K562 (cell line): ENCODE results near the gene IRAG1. TPM values are rescaled to one million over a fixed set of nuclear protein-coding genes. Genes with fewer than 3 reads are reported as not detected.

Source experiments
- ATAC-seq: fragments of 200-7000 bp; cut with Tn5 transposase; 3 replicates; pipeline ENCODE4 v1.9.1; 2020; ENCODE audit warnings: moderate library complexity
- BruUV-seq: library from RNA; stranded (reverse); fragments of 400-500 nt; replicated peaks from 2 replicates; lab custom pipeline; 2021; lab: Mats Ljungman, UMichigan
- CTCF ChIA-PET: fragments of 300-600 bp; formaldehyde crosslinking; extraction: SDS; loops from one replicate; lab custom pipeline; 2021; ENCODE audit warnings: low intra/inter-chr PET ratio; lab: Yijun Ruan, JAX
- POLR2A ChIA-PET: fragments of 300-600, 350-650 bp; sonication (Branson Sonifier 250); formaldehyde crosslinking; extraction: SDS; loops from one replicate; lab custom pipeline; 2021; ENCODE audit warnings: antibody characterized with exemption, inconsistent platforms; lab: Yijun Ruan, JAX
- DNase-seq, 4 experiments: peaks; one replicate each; pipeline versions ENCODE4 v3.0.0 to v3.0.0-alpha.2; 2011 to 2018; ENCODE audit warnings: low spot score in 3 of 4, mixed read lengths in 3 of 4; ENCODE audit errors: extremely low read depth in 1 of 4
- FAIRE-seq: peaks from 2 replicates; lab custom pipeline; 2011; peaks lifted over from hg19 to GRCh38; lab: Jason Lieb, UNC
- H2AFZ ChIP-seq: 2 replicates; pipeline ENCODE4 v1.6.0; 2011; ENCODE audit warnings: low read depth, low read length, control low read depth, inconsistent platforms
- H3K27ac ChIP-seq: fragments of 200-600 bp; 3 replicates; pipeline ENCODE4 v1.8.0; 2011; ENCODE audit warnings: low read depth, mild to moderate bottlenecking, control low read depth, inconsistent platforms, low read length, moderate library complexity, mixed read lengths; ENCODE audit errors: extremely low read depth
- H3K27me3 ChIP-seq, 2 experiments: fragments of 300-600 bp in 1 of 2; 2 replicates in 1 of 2; 3 replicates in 1 of 2; pipeline versions ENCODE4 v1.6.0 to v1.8.0; 2011; ENCODE audit warnings: inconsistent platforms in 2 of 2, low read length in 2 of 2, mild to moderate bottlenecking in 1 of 2, mixed read lengths in 1 of 2, moderate library complexity in 1 of 2; ENCODE audit not compliant: control insufficient read depth in 2 of 2, insufficient read depth in 2 of 2
- H3K36me3 ChIP-seq: fragments of 300-600 bp; 3 replicates; pipeline ENCODE4 v1.8.0; 2011; ENCODE audit warnings: mild to moderate bottlenecking, low read length, inconsistent platforms; ENCODE audit not compliant: control insufficient read depth, insufficient read depth
- H3K4me1 ChIP-seq, 2 experiments: fragments of 200-600 bp in 1 of 2; replicated peaks in 1 of 2; 2 replicates in 1 of 2; 3 replicates in 1 of 2; pipeline versions ENCODE4 v1.5.1 to v1.8.0; 2011; ENCODE audit warnings: inconsistent platforms in 2 of 2, low read length in 2 of 2, mild to moderate bottlenecking in 1 of 2, mixed read lengths in 1 of 2, moderate library complexity in 1 of 2; ENCODE audit not compliant: control insufficient read depth in 2 of 2, insufficient read depth in 2 of 2
- H3K4me2 ChIP-seq: 2 replicates; pipeline ENCODE4 v1.6.1; 2011; ENCODE audit warnings: low read length, control low read depth, inconsistent platforms, mixed read lengths; ENCODE audit not compliant: insufficient read depth
- H3K4me3 ChIP-seq: fragments of 200-600 bp; sonication (generic), shearing (Covaris generic); 2 replicates; pipeline ENCODE4 v1.5.1; 2016; ENCODE audit warnings: control low read depth, inconsistent platforms
- H3K79me2 ChIP-seq: fragments of 200-600 bp; 3 replicates; pipeline ENCODE4 v1.8.0; 2011; ENCODE audit warnings: low read length, inconsistent platforms; ENCODE audit not compliant: control insufficient read depth, insufficient read depth
- H3K9ac ChIP-seq, 2 experiments: 2 replicates each; pipeline versions ENCODE4 v1.6.0 to v1.6.1; 2011; ENCODE audit warnings: low read depth in 2 of 2, low read length in 2 of 2, control low read depth in 1 of 2, inconsistent platforms in 1 of 2, mild to moderate bottlenecking in 1 of 2, mixed read lengths in 1 of 2; ENCODE audit not compliant: insufficient read depth in 1 of 2
- H3K9me1 ChIP-seq: one replicate; pipeline ENCODE4 v1.6.0; 2011; ENCODE audit warnings: inconsistent platforms, mild to moderate bottlenecking, low read length, moderate library complexity; ENCODE audit not compliant: control insufficient read depth, insufficient read depth
- H3K9me3 ChIP-seq: replicated peaks from 2 replicates; pipeline ENCODE4 v1.5.1; 2011; ENCODE audit warnings: low read depth, low read length, inconsistent platforms; ENCODE audit not compliant: control insufficient read depth, insufficient read depth
- H4K20me1 ChIP-seq: replicated peaks from 2 replicates; pipeline ENCODE4 v1.6.1; 2011; ENCODE audit warnings: low read length, inconsistent platforms, mixed read lengths; ENCODE audit not compliant: control insufficient read depth, insufficient read depth
- ARID1B ChIP-seq: fragments of 450-650 bp; IDR thresholded peaks from 2 replicates; pipeline ENCODE4 v1.6.1; 2016; ENCODE audit warnings: antibody characterized with exemption, mild to moderate bottlenecking, inconsistent platforms
- BCOR ChIP-seq: fragments of 450-650 bp; IDR thresholded peaks from 2 replicates; pipeline ENCODE4 v1.6.1; 2016
- C11orf30 ChIP-seq: fragments of 450-650 bp; IDR thresholded peaks from 2 replicates; pipeline ENCODE4 v1.6.1; 2016; ENCODE audit warnings: low read depth, mild to moderate bottlenecking
- CGGBP1 ChIP-seq: fragments of 250-450 bp; sonication (Bioruptor Pico); IDR thresholded peaks from 2 replicates; pipeline ENCODE4 v1.9.0; 2021; ENCODE audit warnings: mild to moderate bottlenecking
- DPF2 ChIP-seq: fragments of 450-650 bp; IDR thresholded peaks from 2 replicates; pipeline ENCODE4 v1.6.1; 2016
- ESRRA ChIP-seq: fragments of 450-650 bp; IDR thresholded peaks from 2 replicates; pipeline ENCODE4 v1.6.1; 2014; ENCODE audit warnings: low read depth, mild to moderate bottlenecking, moderate library complexity, borderline replicate concordance
- GATA2 ChIP-seq: sonication (generic); formaldehyde crosslinking; IDR thresholded peaks from 2 replicates; pipeline ENCODE4 v1.4.0; 2020; ENCODE audit warnings: mild to moderate bottlenecking, missing genetic modification reagents
- HDAC3 ChIP-seq: fragments of 450-650 bp; IDR thresholded peaks from 2 replicates; pipeline ENCODE4 v1.6.1; 2018; ENCODE audit warnings: borderline replicate concordance, mild to moderate bottlenecking, moderate library complexity; ENCODE audit not compliant: partially characterized antibody
- MAFF ChIP-seq: IDR thresholded peaks from 2 replicates; pipeline ENCODE4 v1.6.1; 2012; ENCODE audit warnings: low read length, improper control_type of control experiment
- MAFG ChIP-seq: fragments of 450-650 bp; conservative IDR thresholded peaks from 2 replicates; pipeline ENCODE4 v1.6.1; 2016; ENCODE audit warnings: missing genetic modification characterization, missing compliant biosample characterization
- MAFK ChIP-seq: IDR thresholded peaks from 2 replicates; pipeline ENCODE4 v1.6.1; 2011; ENCODE audit warnings: low read length, improper control_type of control experiment
- NFE2 ChIP-seq: IDR thresholded peaks from 2 replicates; pipeline ENCODE4 v1.6.1; 2014; ENCODE audit warnings: antibody characterized with exemption, low read depth
- NFE2L1 ChIP-seq: fragments of 450-650 bp; IDR thresholded peaks from 2 replicates; pipeline ENCODE4 v1.6.1; 2016; ENCODE audit warnings: missing genetic modification characterization, low read depth, mild to moderate bottlenecking, missing compliant biosample characterization, moderate library complexity, borderline replicate concordance
- NFIC ChIP-seq: fragments of 450-650 bp; IDR thresholded peaks from 2 replicates; pipeline ENCODE4 v1.6.1; 2017; ENCODE audit warnings: mild to moderate bottlenecking, inconsistent platforms
- PTTG1 ChIP-seq: fragments of 450-650 bp; IDR thresholded peaks from 2 replicates; pipeline ENCODE4 v1.6.1; 2016; ENCODE audit warnings: low read depth, mild to moderate bottlenecking, missing genetic modification characterization, missing compliant biosample characterization
- TGIF2 ChIP-seq: sonication (generic); formaldehyde crosslinking; IDR thresholded peaks from 2 replicates; pipeline ENCODE4 v1.8.1; 2022; ENCODE audit warnings: mild to moderate bottlenecking, missing genetic modification reagents, moderate library complexity
- ZNF316 ChIP-seq: fragments of 450-650 bp; IDR thresholded peaks from 2 replicates; pipeline ENCODE4 v1.6.1; 2016
- WGBS: fragments of 100-300 bp; shearing (Covaris generic); methylation state at CpG from one replicate; pipeline ENCODE4 v1.1.6; 2016; ENCODE audit warnings: low coverage, mixed read lengths; ENCODE audit not compliant: insufficient coverage; ENCODE audit errors: missing lambda C conversion rate; 5-methylcytosine and 5-hydroxymethylcytosine counted together
- in situ Hi-C: fragments of 300-500 bp; cut with MboI; formaldehyde crosslinking; loops from 4 replicates; pipeline ENCODE4 v1.15.0; 2018; ENCODE audit warnings: inconsistent platforms, mixed read lengths
- intact Hi-C: fragments of 100-400 bp; cut with micrococcal nuclease; formaldehyde crosslinking; loops from 2 replicates; pipeline ENCODE4 v1.14.2; 2022
- polyA plus RNA-seq, 8 experiments: library from polyadenylated mRNA; depleted of rRNA in 4 of 8; stranded (reverse) in 5 of 8; unstranded in 3 of 8; fragments of >200 nt; fragmentation: Nextera tagmentation in 2 of 8; fragmentation: Illumina TruSeq in 1 of 8; extraction: Ambion mirVana in 2 of 8; extraction: Trizol in 1 of 8; gene quantifications; 2 replicates each; pipeline versions ENCODE4 v1.2.1 to v1.2.3, GENCODE V29; 2011 to 2014; ENCODE audit warnings: inconsistent platforms in 1 of 8, missing spikeins in 1 of 8
- total RNA-seq, 7 experiments: library from RNA; depleted of rRNA in 6 of 7; stranded (reverse); fragments of >200 nt in 6 of 7; fragmentation: Illumina TruSeq in 2 of 7; extraction: Trizol in 2 of 7; gene quantifications; 2 replicates each; pipeline versions ENCODE4 v1.2.1 to v1.2.3, GENCODE V29; 2011 to 2021; ENCODE audit warnings: low replicate concordance in 1 of 7

IRAG1 gene
- total and polyA plus RNA-seq, 9 of the 15 experiments (the other 6 are each of a cell fraction or from before 2014, with no cell fraction given), result 0.01 to 0.22 (median 0.09) TPM; not detected in 1

- CTCF ChIA-PET, result no interaction called here
- H3K4me2 ChIP-seq, result no peak overlapping the region
- H3K27ac ChIP-seq, result no peak overlapping the region
- DNase-seq (no peak), FAIRE-seq (peak; percentile 70), ATAC-seq (peak; percentile 55)
- intact Hi-C loops (no loop called here), in situ Hi-C loops (no loop called here)
- no peaks in the 10 kb centered on the region for H3K9me3 ChIP-seq
- BruUV-seq, result no TSS peak
- H3K79me2 ChIP-seq, result no peaks in the 10 kb centered on the region
- TF ChIP-seq NFIC (peak; percentile 72), DPF2 (0 out of 2 replicates have a peak, but pooled peaks have one; percentile 12), GATA2 (CRISPR knock-in tag) (no peak)
- H4K20me1 ChIP-seq, result no peaks in the 10 kb centered on the region
- H3K4me1 ChIP-seq, result peaks cover 4 to 29% of the 10 kb centered on the region in 2 experiments; a peak in 4 of 5 replicates
- POLR2A ChIA-PET, result interaction anchor here (1.5 kb wide), 1 partner anchor 8 kb away, joined by 4 read pairs; no protein-coding TSS in a partner anchor
- H3K4me3 ChIP-seq, result no peak overlapping the region
- H2AFZ ChIP-seq, result no peak overlapping the region
- H3K9me1 ChIP-seq, result no peaks in the 10 kb centered on the region
- H3K9ac ChIP-seq, result no peak overlapping the region
- no peaks in the 10 kb centered on the region for H3K27me3 ChIP-seq
- H3K36me3 ChIP-seq, result no peaks in the 10 kb centered on the region
Measured at GRCh38 chr11:10646005-10646404, 47.5 kb downstream of the IRAG1 start.

- POLR2A ChIA-PET, result interaction anchor here (1.5 kb wide), 1 partner anchor 9 kb away, joined by 4 read pairs; no protein-coding TSS in a partner anchor
- FAIRE-seq, result peak; percentile 6
- Histone ChIP-seq H2AFZ (peak overlapping the region; percentile 48), H3K4me2 (peak overlapping the region; percentile 11; the same call in 1 of the 2 replicates), H3K36me3 (no peaks in the 10 kb centered on the region), H3K4me1 (peaks cover 4 to 29% of the 10 kb centered on the region in 2 experiments; a peak in 4 of 5 replicates), H3K27ac (no peak overlapping the region), H3K4me3 (no peak overlapping the region), H3K79me2 (no peaks in the 10 kb centered on the region), H3K9me3 (no peaks in the 10 kb centered on the region), H3K9me1 (no peaks in the 10 kb centered on the region), H3K9ac (no peak overlapping the region), H4K20me1 (no peaks in the 10 kb centered on the region), H3K27me3 (no peaks in the 10 kb centered on the region)
- no TSS peak for BruUV-seq
- ATAC-seq, result peak; percentile 46
- intact Hi-C loops, result no loop called here
- CTCF ChIA-PET, result no interaction called here
- no peak for DNase-seq
- in situ Hi-C loops, result no loop called here
- 28% methylated on average over 6 of the region's 6 CpGs for WGBS
- TF ChIP-seq CGGBP1 (CRISPR knock-in tag), result no peak
- peak; percentile 91 for TF ChIP-seq MAFG (tag)
- peak; percentile 93 for TF ChIP-seq C11orf30
- no peak for TF ChIP-seq HDAC3
- peak; percentile 68 for TF ChIP-seq ESRRA
- TF ChIP-seq ARID1B, result 0 out of 2 replicates have a peak, but pooled peaks have one; percentile 14
- TF ChIP-seq BCOR, result peak; percentile 40; the same call in 1 of the 2 replicates
- peak; percentile 73 for TF ChIP-seq MAFF
- TF ChIP-seq PTTG1, result no peak
- TF ChIP-seq ZNF316, result peak; percentile 96
- TF ChIP-seq MAFK, result peak; percentile 76; the same call in 1 of the 2 replicates
- TF ChIP-seq DPF2, result peak; percentile 23; the same call in 1 of the 2 replicates
- TF ChIP-seq NFE2, result peak; percentile 70
- 0 out of 2 replicates have a peak, but pooled peaks have one; percentile 16 for TF ChIP-seq NFE2L1 (tag)
- TF ChIP-seq TGIF2 (CRISPR knock-in tag), result no peak
Measured at GRCh38 chr11:10645212-10645795, 48.3 kb downstream of the IRAG1 start.
